H1 (cell line): ENCODE measurements around the gene PPM1N. TPM values are rescaled to one million over a fixed set of nuclear protein-coding genes. Genes with fewer than 3 reads are reported as not detected.

Experiments used
- CTCF ChIA-PET: fragments of 300-600 bp; sonication (Branson Sonifier 250); formaldehyde crosslinking; loops from one replicate; lab custom pipeline; 2021; ENCODE audit not compliant: partially characterized antibody; lab: Charles Lee
- POLR2A ChIA-PET: fragments of 300-600 bp; sonication (Branson Sonifier 250); formaldehyde crosslinking; loops from one replicate; lab custom pipeline; 2021; ENCODE audit warnings: inconsistent platforms; ENCODE audit not compliant: partially characterized antibody; lab: Charles Lee
- DNase-seq, 2 experiments: peaks; one replicate each; pipeline versions ENCODE4 v3.0.0 to v3.0.0-alpha.2; 2010 to 2022; ENCODE audit warnings: low spot score in 2 of 2, low read depth in 1 of 2, mixed read lengths in 1 of 2
- FAIRE-seq: peaks from 2 replicates; lab custom pipeline; 2011; peaks lifted over from hg19 to GRCh38; lab: Jason Lieb, UNC
- H2AFZ ChIP-seq: 2 replicates; pipeline ENCODE4 v1.8.1; 2012; ENCODE audit warnings: low read length, inconsistent platforms
- H2AK5ac ChIP-seq: 2 replicates; pipeline ENCODE4 v1.6.1; 2013; ENCODE audit warnings: low read depth, low read length
- H2BK120ac ChIP-seq: replicated peaks from 2 replicates; pipeline ENCODE3; 2013; ENCODE audit warnings: low read depth, low read length, inconsistent platforms
- H2BK12ac ChIP-seq: 2 replicates; pipeline ENCODE4 v1.6.1; 2013; ENCODE audit warnings: low read depth, low read length
- H2BK15ac ChIP-seq: 2 replicates; pipeline ENCODE4 v1.6.1; 2013; ENCODE audit warnings: low read length
- H2BK20ac ChIP-seq: 2 replicates; pipeline ENCODE4 v1.6.1; 2013; ENCODE audit warnings: low read length
- H2BK5ac ChIP-seq: 2 replicates; pipeline ENCODE4 v1.6.1; 2013; ENCODE audit warnings: low read depth, low read length
- H3K14ac ChIP-seq: 2 replicates; pipeline ENCODE4 v1.6.1; 2013; ENCODE audit warnings: inconsistent platforms; ENCODE audit not compliant: insufficient read length
- H3K18ac ChIP-seq: 2 replicates; pipeline ENCODE4 v1.6.1; 2013; ENCODE audit warnings: low read length; ENCODE audit errors: extremely low read depth
- H3K23ac ChIP-seq: 2 replicates; pipeline ENCODE4 v1.6.1; 2013; ENCODE audit warnings: inconsistent platforms; ENCODE audit not compliant: insufficient read length
- H3K23me2 ChIP-seq: 2 replicates; pipeline ENCODE4 v1.6.1; 2013; ENCODE audit warnings: low read depth, low read length
- H3K27ac ChIP-seq: 2 replicates; pipeline ENCODE4 v1.6.1; 2011; ENCODE audit warnings: low read depth, low read length, inconsistent platforms
- H3K27me3 ChIP-seq, 4 experiments: replicated peaks in 1 of 4; 1 replicate in 1 of 4; 2 replicates in 3 of 4; pipeline versions ENCODE4 v1.6.1 to v1.8.1; 2011 to 2013; ENCODE audit warnings: low read length in 3 of 4, mild to moderate bottlenecking in 3 of 4, inconsistent platforms in 2 of 4, mixed read lengths in 2 of 4, moderate library complexity in 1 of 4; ENCODE audit not compliant: control insufficient read depth in 3 of 4, insufficient read depth in 3 of 4; ENCODE audit errors: extremely low read depth in 1 of 4
- H3K36me3 ChIP-seq, 4 experiments: 2 replicates each; pipeline versions ENCODE4 v1.6.1 to v1.8.1; 2011 to 2013; ENCODE audit warnings: mild to moderate bottlenecking in 4 of 4, low read length in 3 of 4, moderate library complexity in 2 of 4, control low read depth in 1 of 4, inconsistent platforms in 1 of 4; ENCODE audit not compliant: insufficient read depth in 4 of 4, control insufficient read depth in 2 of 4
- H3K4ac ChIP-seq: replicated peaks from 2 replicates; pipeline ENCODE3; 2013; ENCODE audit warnings: low read length, low read depth, mixed read lengths, inconsistent platforms; ENCODE audit not compliant: insufficient read length
- H3K4me1 ChIP-seq, 4 experiments: replicated peaks in 1 of 4; 1 replicate in 1 of 4; 2 replicates in 3 of 4; pipeline versions ENCODE4 v1.6.1 to v1.8.1; 2011 to 2013; ENCODE audit warnings: low read length in 3 of 4, inconsistent platforms in 2 of 4, mixed read lengths in 1 of 4; ENCODE audit not compliant: insufficient read depth in 4 of 4, control insufficient read depth in 3 of 4
- H3K4me2 ChIP-seq, 2 experiments: 2 replicates each; pipeline versions ENCODE4 v1.6.1 to v1.8.1; 2011 to 2013; ENCODE audit warnings: low read depth in 2 of 2, low read length in 2 of 2, control low read depth in 1 of 2, inconsistent platforms in 1 of 2, mild to moderate bottlenecking in 1 of 2; ENCODE audit not compliant: insufficient read depth in 1 of 2
- H3K4me3 ChIP-seq, 4 experiments: fragments of 200-600, 300-600 bp in 1 of 4; sonication (generic), shearing (Covaris generic), sonication (Bioruptor Twin) in 1 of 4; 2 replicates each; pipeline versions ENCODE4 v1.5.1 to v1.8.1; 2011 to 2016; ENCODE audit warnings: low read length in 4 of 4, low read depth in 3 of 4, control low read depth in 2 of 4, inconsistent platforms in 2 of 4, mild to moderate bottlenecking in 2 of 4, mixed read lengths in 1 of 4, moderate library complexity in 1 of 4; ENCODE audit not compliant: insufficient read depth in 2 of 4; ENCODE audit errors: extremely low read depth in 1 of 4
- H3K56ac ChIP-seq: replicated peaks from 2 replicates; pipeline ENCODE3; 2013; ENCODE audit warnings: low read depth, mild to moderate bottlenecking, mixed read lengths, low read length, inconsistent platforms; ENCODE audit not compliant: insufficient read length
- H3K79me1 ChIP-seq: 2 replicates; pipeline ENCODE4 v1.6.1; 2013; ENCODE audit warnings: low read depth, low read length, control low read depth
- H3K79me2 ChIP-seq, 2 experiments: 2 replicates each; pipeline versions ENCODE4 v1.6.1 to v1.8.1; 2012 to 2013; ENCODE audit warnings: low read length in 2 of 2, mild to moderate bottlenecking in 2 of 2, inconsistent platforms in 1 of 2; ENCODE audit not compliant: insufficient read depth in 2 of 2, control insufficient read depth in 1 of 2
- H3K9ac ChIP-seq, 4 experiments: replicated peaks in 1 of 4; 1 replicate in 1 of 4; 2 replicates in 3 of 4; pipeline versions ENCODE4 v1.6.1 to v1.8.1; 2011 to 2013; ENCODE audit warnings: low read depth in 3 of 4, low read length in 3 of 4, control low read depth in 2 of 4, mild to moderate bottlenecking in 2 of 4, moderate library complexity in 2 of 4, inconsistent platforms in 1 of 4; ENCODE audit errors: extremely low read depth in 1 of 4
- H3K9me3 ChIP-seq, 2 experiments: 2 replicates each; pipeline versions ENCODE4 v1.6.1 to v1.8.1; 2012 to 2013; ENCODE audit warnings: mild to moderate bottlenecking in 2 of 2, moderate library complexity in 2 of 2, control low read depth in 1 of 2, inconsistent platforms in 1 of 2, low read depth in 1 of 2, low read length in 1 of 2, mixed read lengths in 1 of 2; ENCODE audit not compliant: insufficient read depth in 2 of 2
- H4K20me1 ChIP-seq, 2 experiments: replicated peaks in 1 of 2; 2 replicates each; pipeline versions ENCODE3 to v1.8.1; 2011 to 2013; ENCODE audit warnings: inconsistent platforms in 2 of 2, low read length in 2 of 2, mild to moderate bottlenecking in 1 of 2; ENCODE audit not compliant: insufficient read depth in 2 of 2, control insufficient read depth in 1 of 2
- H4K5ac ChIP-seq: 2 replicates; pipeline ENCODE4 v1.6.1; 2013; ENCODE audit warnings: low read length, low read depth, mixed read lengths, inconsistent platforms; ENCODE audit not compliant: insufficient read length
- H4K8ac ChIP-seq: 2 replicates; pipeline ENCODE4 v1.8.0; 2013; ENCODE audit warnings: mild to moderate bottlenecking, moderate library complexity, low read length, inconsistent platforms; ENCODE audit not compliant: insufficient read depth; ENCODE audit errors: extremely low read depth
- H4K91ac ChIP-seq: replicated peaks from 2 replicates; pipeline ENCODE3; 2013; ENCODE audit warnings: low read length, mixed read lengths, inconsistent platforms; ENCODE audit not compliant: insufficient read length
- CTBP2 ChIP-seq: IDR thresholded peaks from 2 replicates; pipeline ENCODE4 v1.7.0; 2011; ENCODE audit warnings: borderline replicate concordance, mild to moderate bottlenecking, moderate library complexity, mixed read lengths, low read length; ENCODE audit not compliant: insufficient read depth, insufficient read length
- E2F6 ChIP-seq: IDR thresholded peaks from 2 replicates; pipeline ENCODE4 v1.6.1; 2012; ENCODE audit warnings: inconsistent platforms
- GABPA ChIP-seq: IDR thresholded peaks from 2 replicates; pipeline ENCODE4 v1.6.1; 2011; ENCODE audit warnings: mild to moderate bottlenecking, low read length, moderate library complexity, borderline replicate concordance; ENCODE audit not compliant: insufficient read depth
- JUND ChIP-seq: IDR thresholded peaks from 2 replicates; pipeline ENCODE4 v1.6.1; 2011; ENCODE audit warnings: mild to moderate bottlenecking, improper control_type of control experiment, low read length
- RAD21 ChIP-seq, 2 experiments: IDR thresholded peaks in 1 of 2; conservative IDR thresholded peaks in 1 of 2; 2 replicates each; pipeline ENCODE4 v1.6.1; 2011; ENCODE audit warnings: low read depth in 2 of 2, low read length in 2 of 2, improper control_type of control experiment in 1 of 2, inconsistent platforms in 1 of 2, mild to moderate bottlenecking in 1 of 2, moderate library complexity in 1 of 2
- RNF2 ChIP-seq: fragments of 200-900, 300-1000 bp; sonication (generic); IDR thresholded peaks from 2 replicates; pipeline ENCODE4 v1.7.1; 2016; ENCODE audit warnings: borderline replicate concordance, low read depth, mild to moderate bottlenecking, antibody characterized with exemption, low read length; ENCODE audit not compliant: poor library complexity, severe bottlenecking; ENCODE audit errors: missing control alignments
- SP4 ChIP-seq: IDR thresholded peaks from 2 replicates; pipeline ENCODE4 v1.6.1; 2012; ENCODE audit warnings: low read length, inconsistent platforms
- TBP ChIP-seq: IDR thresholded peaks from 2 replicates; pipeline ENCODE4 v1.6.1; 2011; ENCODE audit warnings: low read depth, low read length, improper control_type of control experiment
- TCF12 ChIP-seq: IDR thresholded peaks from 2 replicates; pipeline ENCODE4 v1.6.1; 2011; ENCODE audit warnings: low read depth, mild to moderate bottlenecking, low read length
- ZNF274 ChIP-seq: IDR thresholded peaks from 2 replicates; pipeline ENCODE4 v1.7.0; 2012; ENCODE audit warnings: low read length, borderline replicate concordance; ENCODE audit errors: extremely low read depth
- WGBS, 2 experiments: shearing (Covaris generic) in 1 of 2; methylation state at CpG; one replicate each; pipeline versions ENCODE4 v1.1.6 to v1.1.7; 2013 to 2015; ENCODE audit warnings: low lambda C conversion rate in 2 of 2, mixed read lengths in 2 of 2, inconsistent platforms in 1 of 2, low coverage in 1 of 2, missing lambda C conversion rate in 1 of 2; ENCODE audit not compliant: insufficient replicate concordance in 2 of 2, insufficient coverage in 1 of 2, insufficient read length in 1 of 2; ENCODE audit errors: extremely low coverage in 1 of 2, missing lambda C conversion rate in 1 of 2; 5-methylcytosine and 5-hydroxymethylcytosine counted together
- polyA plus RNA-seq, 7 experiments: library from polyadenylated mRNA; depleted of rRNA in 3 of 7; stranded (reverse) in 5 of 7; unstranded in 2 of 7; fragments of >200 nt in 5 of 7; fragments of 200-250 nt in 2 of 7; gene quantifications; 1 replicate in 5 of 7; 2 replicates in 1 of 7; 4 replicates in 1 of 7; pipeline versions ENCODE4 v1.2.1 to v1.2.3, GENCODE V29; 2011 to 2013; ENCODE audit warnings: missing spikeins in 2 of 7, mixed read lengths in 2 of 7
- total RNA-seq: library from RNA; stranded (reverse); fragmentation: NEBNext Ultra II Directional; extraction: Animal tissue kit (Norgen Biotek cat#: 25700); gene quantifications from 2 replicates; pipeline ENCODE4 v1.2.1, GENCODE V29; 2021

The PPM1N gene
- total and polyA plus RNA-seq, 2 of the 8 experiments (the other 6 are each of a cell fraction or from before 2014, with no cell fraction given): 12.2 to 14.4 TPM

- Histone ChIP-seq H3K9ac (no peak overlapping the region), H2BK5ac (no peak overlapping the region), H3K79me2 (no peaks in the 10 kb centered on the region), H3K23me2 (no peaks in the 10 kb centered on the region), H2BK12ac (no peak overlapping the region), H2AK5ac (no peak overlapping the region), H2AFZ (no peak overlapping the region), H3K9me3 (no peaks in the 10 kb centered on the region), H3K4me1 (no peaks in the 10 kb centered on the region; a peak in 2 of 7 replicates), H3K36me3 (peaks cover 20 to 64% (median 36%) of the 10 kb centered on the region in 4 experiments), H4K5ac (no peak overlapping the region), H3K23ac (no peak overlapping the region), H3K56ac (no peak overlapping the region), H4K20me1 (peaks cover 2 to 9% of the 10 kb centered on the region in 2 experiments), H3K79me1 (peaks cover 2% of the 10 kb centered on the region; the same call in 1 of the 2 replicates), H3K27ac (no peak overlapping the region), H3K27me3 (no peaks in the 10 kb centered on the region), H3K18ac (no peak overlapping the region), H2BK120ac (no peak overlapping the region), H3K4me2 (no peak overlapping the region), H2BK15ac (no peak overlapping the region), H2BK20ac (no peak overlapping the region), H3K14ac (no peak overlapping the region), H4K91ac (no peak overlapping the region), H4K8ac (no peak overlapping the region; the same call in 1 of the 2 replicates), H3K4ac (no peak overlapping the region), H3K4me3 (no peak overlapping the region)
- no peak for FAIRE-seq
- DNase-seq: no peak
- WGBS, 2 experiments: 96% methylated on average over 13 of the region's 24 CpGs; no CpG with 5 or more reads in 1 of the 2 experiments
- POLR2A ChIA-PET: interaction anchor here (1.1 to 1.4 kb wide), 2 partner anchors 14 kb away, joined by 4 to 6 read pairs; no protein-coding TSS in a partner anchor
- CTCF ChIA-PET: interaction anchor here (0.9 to 1.4 kb wide), 4 partner anchors 28 to 121 kb away, joined by 3 to 4 read pairs (median 4); no protein-coding TSS in a partner anchor
- TF ChIP-seq SP4: no peak
- no peak for TF ChIP-seq TCF12
- TF ChIP-seq ZNF274: no peak
- no peak for TF ChIP-seq TBP
- no peak for TF ChIP-seq RNF2
- no peak for TF ChIP-seq E2F6
- TF ChIP-seq JUND: no peak
- TF ChIP-seq GABPA: no peak
- no peak for TF ChIP-seq CTBP2
- no peak for TF ChIP-seq RAD21 (IDR thresholded peaks at IDR 0.05 in 1 of 2, conservative IDR thresholded peaks at IDR 0.05 in 1 of 2; ENCODE audit: low read depth in 2 of 2, low read length in 2 of 2)
Observed at GRCh38 chr19:45522010-45522941, 24.0 kb downstream of the PPM1N start.
